Heart left ventricle (tissue), 16 donors: Measurements from ENCODE around the gene XPC. TPM values are rescaled to one million over a fixed set of nuclear protein-coding genes. Genes with fewer than 3 reads are reported as not detected.

Experiments
- ATAC-seq, 4 donors: fragments of 200-7000 bp; cut with Tn5 transposase; one replicate each; pipeline ENCODE4 v1.9.1; 2020 to 2022; ENCODE audit warnings: moderate library complexity in 4 of 4, mild to moderate bottlenecking in 3 of 4, moderate number of reproducible peaks in 1 of 4
- DNase-seq, 5 donors: peaks; one replicate each; pipeline ENCODE4 v3.0.0-alpha.2; 2020
- H3K27ac ChIP-seq, 12 donors: fragments of 200-600 bp; sonication (generic) in 4 of 12; one replicate each; pipeline versions ENCODE4 v1.5.0 to v1.8.0; 2016 to 2022; ENCODE audit warnings: mild to moderate bottlenecking in 2 of 12
- H3K27me3 ChIP-seq, 9 donors: fragments of 200-600 bp; sonication (generic) in 2 of 9; one replicate each; pipeline versions ENCODE4 v1.5.1 to v1.8.0; 2016 to 2022; ENCODE audit warnings: mild to moderate bottlenecking in 3 of 9
- H3K36me3 ChIP-seq, 9 donors: fragments of 200-600 bp; sonication (generic) in 2 of 9; one replicate each; pipeline versions ENCODE4 v1.5.0 to v1.8.0; 2018 to 2022; ENCODE audit warnings: mild to moderate bottlenecking in 2 of 9
- H3K4me1 ChIP-seq, 12 donors: fragments of 200-600 bp; sonication (generic) in 4 of 12; one replicate each; pipeline versions ENCODE4 v1.5.0 to v1.8.0; 2016 to 2022; ENCODE audit warnings: mild to moderate bottlenecking in 3 of 12
- H3K4me3 ChIP-seq, 12 donors: fragments of 200-600 bp; sonication (generic) in 4 of 12; one replicate each; pipeline versions ENCODE4 v1.5.0 to v1.8.0; 2017 to 2022; ENCODE audit warnings: mild to moderate bottlenecking in 9 of 12, moderate library complexity in 4 of 12
- H3K9me3 ChIP-seq, 12 donors: fragments of 200-600 bp; sonication (generic) in 4 of 12; one replicate each; pipeline versions ENCODE4 v1.5.0 to v1.8.0; 2016 to 2022; ENCODE audit warnings: mild to moderate bottlenecking in 1 of 12
- POLR2A ChIP-seq, 2 donors: fragments of 450-650 bp; IDR thresholded peaks; one replicate each; pipeline ENCODE4 v1.6.1; 2017; ENCODE audit warnings: antibody characterized with exemption in 2 of 2, mild to moderate bottlenecking in 2 of 2, moderate library complexity in 2 of 2
- WGBS, 4 donors: extraction: QIAGEN DNeasy Blood & Tissue Kit in 2 of 4; methylation state at CpG; one replicate each; pipeline versions ENCODE4 v1.1.5 to v1.1.7; 2013 to 2018; 5-methylcytosine and 5-hydroxymethylcytosine counted together
- intact Hi-C, 10 donors: fragments of 100-400 bp; cut with DNase I; formaldehyde crosslinking; loops; one replicate each; pipeline versions ENCODE4 v1.11.1 to v1.14.2; 2022
- polyA plus RNA-seq, 2 donors: library from polyadenylated mRNA; stranded (reverse); fragments of 200-250 nt; gene quantifications; one replicate each; pipeline ENCODE4 v1.2.3, GENCODE V29; 2013
- total RNA-seq, 9 donors: library from RNA; depleted of rRNA in 2 of 9; stranded (reverse); fragments of >200 nt in 2 of 9; fragmentation: NEBNext Ultra II Directional in 3 of 9; extraction: Animal tissue kit (Norgen Biotek cat#: 25700) in 3 of 9; gene quantifications; one replicate each; pipeline versions ENCODE4 v1.1.0 to v1.2.4, GENCODE V29; 2016 to 2023
- TF ChIP-seq, protein P1 (sequence below), 12 donors: fragments of 200-600 bp; sonication (generic) in 4 of 12; IDR thresholded peaks; one replicate each; pipeline versions ENCODE4 v1.5.0 to v1.8.0; 2018 to 2022; ENCODE audit warnings: antibody characterized with exemption in 12 of 12, mild to moderate bottlenecking in 5 of 12
- donor health status: ischemic (EF 13 %, LVEDD 7.1; RV severe dilation, severe dysfunction).
- donor health status: healthy with polysubstance abuse.
- donor health status: DM: no; HTN: yes; CAD: no.
- donor health status: DM: no; HTN: no; CAD: no.
- donor health status: ischemic (EF 25% LVEDD 6.9; RV normal size, moderate dysfunction).
- donor health status: ischemic (EF 25% LVEDD 5.7; RV mildly dilated, moderate dysfunction).
- donor health status: healthy.
- donor health status: DM: yes; HTN: yes; CAD: no.
- donor health status: ischemic (EF 35%, LVEDD 5.7; RV mildly dilated, moderate dysfunction).
- donor health status: nonischemic (EF 11% LVEDD 7.7; RV severe dilation, severe dysfunction).
- donor health status: DM: yes; HTN: yes; CAD: no.
- donor health status: PGD.
- donor health status: ischemic (EF 29% LVEDD 5.4; RV normal size, mild dysfunction).
- donor health status: nonischemic (EF 23%, LVEDD 6.1; RV moderate dilation, normal function).

The XPC gene
- total and polyA plus RNA-seq, 11 donors = 6.1 to 20.0 (median 9.5) TPM

DNA sequence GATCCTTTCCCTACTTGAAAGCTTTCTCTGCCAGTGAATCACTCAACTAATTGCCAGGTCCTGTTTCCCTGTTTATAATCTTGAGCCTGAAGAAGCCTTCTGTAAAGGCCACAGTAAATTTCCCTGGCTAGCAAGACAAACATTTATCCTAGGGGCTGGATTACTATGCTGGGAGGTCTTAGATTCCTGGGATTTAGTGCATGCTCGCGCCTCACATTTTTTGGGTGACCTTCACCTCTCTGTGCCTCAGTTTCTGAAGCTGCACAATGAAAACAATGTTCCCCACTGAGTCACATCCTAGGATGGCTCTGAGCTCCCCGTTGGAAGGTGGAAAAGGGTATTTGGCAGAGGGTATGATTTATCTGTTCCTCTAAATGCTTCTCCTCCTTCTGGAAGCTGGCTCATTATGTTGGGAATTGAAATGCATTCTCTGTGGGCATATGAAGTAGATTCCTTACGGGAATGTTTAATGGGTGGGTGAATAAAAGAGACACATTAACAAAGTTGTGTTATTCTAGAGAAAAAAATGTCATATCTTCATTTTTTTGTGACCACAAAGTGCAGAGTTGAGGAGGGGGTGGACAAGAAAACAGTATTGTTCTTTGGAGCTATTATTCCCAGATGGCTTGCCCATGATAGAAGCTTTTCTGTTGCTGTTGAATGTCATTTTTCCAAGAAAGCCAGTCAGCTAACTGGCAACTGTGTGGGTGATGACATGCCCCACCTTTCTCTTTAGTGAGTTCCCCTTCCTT lies 32.6 kb upstream of the XPC start:
- no peaks in the 10 kb centered on the region for H3K27me3 ChIP-seq
- WGBS, 4 donors = 75 to 83% (median 82%) methylated on average over 4 of the region's 4 CpGs
- DNase-seq (no peak), ATAC-seq (no peak)
- peaks cover 0 to 7% (median 0%) of the 10 kb centered on the region in 12 donors for H3K4me1 ChIP-seq
- H3K4me3 ChIP-seq = no peak overlapping the region
- H3K9me3 ChIP-seq = no peaks in the 10 kb centered on the region
- TF ChIP-seq, protein P1, sequence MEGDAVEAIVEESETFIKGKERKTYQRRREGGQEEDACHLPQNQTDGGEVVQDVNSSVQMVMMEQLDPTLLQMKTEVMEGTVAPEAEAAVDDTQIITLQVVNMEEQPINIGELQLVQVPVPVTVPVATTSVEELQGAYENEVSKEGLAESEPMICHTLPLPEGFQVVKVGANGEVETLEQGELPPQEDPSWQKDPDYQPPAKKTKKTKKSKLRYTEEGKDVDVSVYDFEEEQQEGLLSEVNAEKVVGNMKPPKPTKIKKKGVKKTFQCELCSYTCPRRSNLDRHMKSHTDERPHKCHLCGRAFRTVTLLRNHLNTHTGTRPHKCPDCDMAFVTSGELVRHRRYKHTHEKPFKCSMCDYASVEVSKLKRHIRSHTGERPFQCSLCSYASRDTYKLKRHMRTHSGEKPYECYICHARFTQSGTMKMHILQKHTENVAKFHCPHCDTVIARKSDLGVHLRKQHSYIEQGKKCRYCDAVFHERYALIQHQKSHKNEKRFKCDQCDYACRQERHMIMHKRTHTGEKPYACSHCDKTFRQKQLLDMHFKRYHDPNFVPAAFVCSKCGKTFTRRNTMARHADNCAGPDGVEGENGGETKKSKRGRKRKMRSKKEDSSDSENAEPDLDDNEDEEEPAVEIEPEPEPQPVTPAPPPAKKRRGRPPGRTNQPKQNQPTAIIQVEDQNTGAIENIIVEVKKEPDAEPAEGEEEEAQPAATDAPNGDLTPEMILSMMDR (IDR thresholded peaks at IDR 0.05) = no peak
- no peak for TF ChIP-seq POLR2A (IDR thresholded peaks at IDR 0.05)
- no peaks in the 10 kb centered on the region for H3K36me3 ChIP-seq
- intact Hi-C loops = no loop called here
- no peak overlapping the region for H3K27ac ChIP-seq

DNA sequence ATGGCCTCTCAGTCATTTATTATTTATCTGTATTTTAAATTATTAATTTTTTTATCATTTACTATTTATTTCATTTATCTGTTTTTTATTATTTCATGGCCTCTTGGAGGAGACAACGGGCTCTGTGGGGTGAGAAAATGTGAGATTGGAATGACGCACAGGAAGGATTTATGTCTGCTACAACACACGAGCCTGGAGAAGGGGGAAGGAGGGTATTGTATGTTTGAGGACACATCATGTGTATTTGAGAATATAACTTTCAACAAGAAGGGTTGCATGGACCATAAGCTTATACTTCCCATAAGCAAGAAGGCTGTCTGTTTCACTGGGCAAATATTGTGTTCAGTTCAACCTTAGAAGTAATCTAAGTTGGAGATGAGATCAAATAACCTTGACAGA lies 31.9 kb upstream of the XPC start:
- Histone ChIP-seq H3K9me3 (no peaks in the 10 kb centered on the region), H3K27ac (no peak overlapping the region), H3K4me3 (no peak overlapping the region), H3K4me1 (peaks cover 0 to 10% (median 2%) of the 10 kb centered on the region in 12 donors), H3K27me3 (no peaks in the 10 kb centered on the region), H3K36me3 (no peaks in the 10 kb centered on the region)
- DNase-seq (no peak), ATAC-seq (no peak)
- TF ChIP-seq POLR2A (IDR thresholded peaks at IDR 0.05) = no peak
- TF ChIP-seq, protein P1 (IDR thresholded peaks at IDR 0.05) = no peak
- 59 to 88% (median 79%) methylated on average over 3 of the region's 3 CpGs for WGBS, 4 donors
- intact Hi-C loops = no loop called here

DNA sequence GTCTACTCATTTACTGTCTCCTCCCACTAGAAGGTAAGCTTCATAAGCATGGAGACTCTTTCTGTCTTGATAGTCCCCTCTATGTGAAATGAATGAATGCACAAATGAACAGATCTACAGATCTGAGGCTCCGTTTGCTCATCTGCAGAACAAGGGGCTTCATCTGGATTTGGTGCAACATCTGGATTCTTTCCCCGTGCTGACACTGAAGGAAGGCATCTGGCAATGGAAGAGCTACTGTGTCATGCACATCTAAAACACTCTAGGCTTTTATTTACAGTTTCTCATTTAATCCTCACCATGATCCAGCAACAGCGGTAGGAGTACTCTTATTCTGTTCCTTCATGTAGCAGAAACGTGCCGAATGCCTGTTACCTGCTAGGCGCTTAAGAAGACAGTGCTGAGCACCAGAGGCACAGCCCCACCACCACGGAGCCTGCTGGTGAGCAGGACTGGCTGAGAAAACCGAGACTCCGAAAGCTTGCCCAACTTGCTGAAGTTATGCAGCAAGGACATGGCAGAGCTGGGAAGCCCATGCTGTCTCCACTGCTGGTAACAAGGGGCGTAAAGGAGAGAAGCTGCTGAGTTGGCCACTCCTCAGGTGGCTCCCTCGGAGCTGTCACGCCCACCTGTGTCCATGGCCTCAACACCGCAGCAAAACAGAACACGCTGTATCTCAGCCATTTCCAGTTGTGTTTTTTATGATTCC lies 31.3 kb upstream of the XPC start:
- no peaks in the 10 kb centered on the region for H3K27me3 ChIP-seq
- DNase-seq (no peak), ATAC-seq (no peak)
- no peak overlapping the region for H3K27ac ChIP-seq
- no peak overlapping the region for H3K4me3 ChIP-seq
- H3K4me1 ChIP-seq = peaks cover 0 to 16% (median 7%) of the 10 kb centered on the region in 12 donors
- 79 to 87% (median 86%) methylated on average over 14 of the region's 14 CpGs for WGBS, 4 donors
- intact Hi-C loops = loop anchor here in 2 of 10 donors (10.0 kb wide), 2 partner anchors 45 to 55 kb away; no protein-coding TSS in a partner anchor
- no peaks in the 10 kb centered on the region for H3K36me3 ChIP-seq
- TF ChIP-seq, protein P1 (IDR thresholded peaks at IDR 0.05) = no peak
- TF ChIP-seq POLR2A (IDR thresholded peaks at IDR 0.05) = no peak
- no peaks in the 10 kb centered on the region for H3K9me3 ChIP-seq

DNA sequence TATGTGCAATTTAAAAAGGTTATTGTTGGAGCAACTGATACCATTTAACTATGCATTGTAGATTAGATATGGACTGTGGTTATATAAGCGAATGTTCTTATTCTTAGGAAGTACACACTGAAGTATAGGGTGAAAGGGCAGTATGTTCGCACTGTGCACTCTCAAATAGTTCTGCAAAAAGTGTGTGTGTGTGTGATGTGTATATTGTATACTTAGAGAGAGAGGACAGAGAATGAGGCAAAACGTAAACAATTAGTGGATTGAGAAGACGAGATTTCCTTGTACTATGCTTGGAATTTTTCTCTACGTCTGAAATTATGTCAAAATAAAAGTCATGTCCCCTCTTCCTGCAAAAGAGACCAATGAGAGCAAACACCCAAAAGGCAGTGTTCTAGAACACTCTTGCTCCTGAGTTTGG lies 30.6 kb upstream of the XPC start:
- Histone ChIP-seq H3K9me3 (no peaks in the 10 kb centered on the region), H3K4me3 (no peak overlapping the region), H3K36me3 (no peaks in the 10 kb centered on the region), H3K27me3 (no peaks in the 10 kb centered on the region), H3K4me1 (peaks cover 0 to 23% (median 13%) of the 10 kb centered on the region in 12 donors), H3K27ac (no peak overlapping the region)
- 53 to 76% (median 70%) methylated on average over 5 of the region's 5 CpGs for WGBS, 4 donors
- TF ChIP-seq, protein P1 (IDR thresholded peaks at IDR 0.05) = no peak
- TF ChIP-seq POLR2A (IDR thresholded peaks at IDR 0.05) = no peak
- ATAC-seq (no peak), DNase-seq (no peak)
- intact Hi-C loops = loop anchor here in 2 of 10 donors (10.0 kb wide), 2 partner anchors 46 to 56 kb away; no protein-coding TSS in a partner anchor
